Measurements from ENCODE around the gene VPS54.

DNA sequence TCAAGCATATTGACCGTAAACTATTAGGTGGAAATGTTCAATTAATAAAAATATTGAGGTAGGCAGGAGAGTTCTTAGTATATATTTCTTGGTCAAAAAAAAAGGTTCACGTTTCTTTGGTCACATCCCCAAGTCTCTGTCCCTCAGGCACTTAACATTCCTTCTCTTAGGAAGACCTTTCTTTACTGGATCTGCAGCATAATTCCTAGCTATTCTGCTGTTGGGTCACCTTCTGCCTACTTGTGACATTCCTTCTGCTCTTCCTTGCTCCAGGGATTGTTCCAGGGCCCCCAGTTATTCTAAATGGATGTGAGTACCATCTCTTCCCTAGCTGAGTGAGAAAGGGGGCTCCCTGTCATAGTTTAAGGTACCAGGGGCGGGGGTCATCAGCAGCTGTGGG is 173.4 kb downstream of the VPS54 start:
- TF ChIP-seq CTCF (IDR thresholded peaks at IDR 0.05) (no peak), ZFX (IDR thresholded peaks at IDR 0.05; ENCODE audit: borderline replicate concordance) (no peak)
